ENCODE measurements around the gene SCGB1C2.
"Not testable (repeated sequence)": the region's sequence is repeated elsewhere in the genome, so short reads cannot be mapped to it uniquely, and the experiment has no call there.

The SCGB1C2 gene

GRCh38 chr17:148757-149156, 11.4 kb downstream of the SCGB1C2 start:
- DNase-seq (ENCODE audit: low read depth, low spot score) = no peak

- DNase-seq (ENCODE audit: low read depth, low spot score) = no peak
Measured at GRCh38 chr17:149231-149630, 11.9 kb downstream of the SCGB1C2 start.

GRCh38 chr17:149897-150584, 12.7 kb downstream of the SCGB1C2 start:
- DNase-seq (ENCODE audit: low read depth, low spot score) = no peak

GRCh38 chr17:151004-151403, 13.6 kb downstream of the SCGB1C2 start:
- DNase-seq (ENCODE audit: low read depth, low spot score) = no peak

- no peak for DNase-seq (ENCODE audit: low read depth, low spot score)
Measured at GRCh38 chr17:151886-152859, 14.8 kb downstream of the SCGB1C2 start.

- no peak for DNase-seq (ENCODE audit: low read depth, low spot score)
Measured at GRCh38 chr17:152860-153420, 15.6 kb downstream of the SCGB1C2 start.

- DNase-seq (ENCODE audit: low read depth, low spot score) = no peak
Measured at GRCh38 chr17:153851-154250, 16.5 kb downstream of the SCGB1C2 start.

GRCh38 chr17:155576-155975, 18.2 kb downstream of the SCGB1C2 start:
- DNase-seq (ENCODE audit: low read depth, low spot score) = no peak

- no peak for DNase-seq (ENCODE audit: low read depth, low spot score)
Measured at GRCh38 chr17:156094-156621, 18.8 kb downstream of the SCGB1C2 start.

GRCh38 chr17:156946-157345, 19.6 kb downstream of the SCGB1C2 start:
- DNase-seq (ENCODE audit: low read depth, low spot score) = no peak

GRCh38 chr17:157901-158300, 20.5 kb downstream of the SCGB1C2 start:
- DNase-seq (ENCODE audit: low read depth, low spot score) = no peak

- no peak for DNase-seq (ENCODE audit: low read depth, low spot score)
Measured at GRCh38 chr17:158379-158778, 21.0 kb downstream of the SCGB1C2 start.

GRCh38 chr17:159609-160008, 22.2 kb downstream of the SCGB1C2 start:
- no peak for DNase-seq (ENCODE audit: low read depth, low spot score)

GRCh38 chr17:160336-160735, 23.0 kb downstream of the SCGB1C2 start:
- no peak for DNase-seq (ENCODE audit: low read depth, low spot score)

GRCh38 chr17:161481-161880, 24.1 kb downstream of the SCGB1C2 start:
- DNase-seq (ENCODE audit: low read depth, low spot score) = no peak

- DNase-seq (ENCODE audit: low read depth, low spot score) = no peak
Measured at GRCh38 chr17:162689-163088, 25.3 kb downstream of the SCGB1C2 start.

GRCh38 chr17:163514-164098, 26.2 kb downstream of the SCGB1C2 start:
- DNase-seq (ENCODE audit: low read depth, low spot score) = no peak

GRCh38 chr17:164303-165235, 27.2 kb downstream of the SCGB1C2 start:
- DNase-seq (ENCODE audit: low read depth, low spot score) = no peak

GRCh38 chr17:165939-166338, 28.6 kb downstream of the SCGB1C2 start:
- no peak for DNase-seq (ENCODE audit: low read depth, low spot score)

- DNase-seq (ENCODE audit: low read depth, low spot score) = not testable (repeated sequence)
Measured at GRCh38 chr17:168614-169013, 31.2 kb downstream of the SCGB1C2 start.
